GM20000 (cell line): Measurements from ENCODE around the gene ADAMTS7.
"Not testable (repeated sequence)": the region's sequence is repeated elsewhere in the genome, so short reads cannot be mapped to it uniquely, and the experiment has no call there.

Experiments
- DNase-seq: peaks from one replicate; pipeline ENCODE4 v3.0.0; 2012; ENCODE audit warnings: low spot score
- TF ChIP-seq, protein P1 (sequence below): IDR thresholded peaks from 2 replicates; pipeline ENCODE4 v1.5.1; 2012; ENCODE audit warnings: mild to moderate bottlenecking, control low read depth; ENCODE audit errors: extremely low read depth, missing control alignments

The ADAMTS7 gene

GRCh38 chr15:78797951-78798350 lies 13.3 kb downstream of the ADAMTS7 start:
- TF ChIP-seq, protein P1, sequence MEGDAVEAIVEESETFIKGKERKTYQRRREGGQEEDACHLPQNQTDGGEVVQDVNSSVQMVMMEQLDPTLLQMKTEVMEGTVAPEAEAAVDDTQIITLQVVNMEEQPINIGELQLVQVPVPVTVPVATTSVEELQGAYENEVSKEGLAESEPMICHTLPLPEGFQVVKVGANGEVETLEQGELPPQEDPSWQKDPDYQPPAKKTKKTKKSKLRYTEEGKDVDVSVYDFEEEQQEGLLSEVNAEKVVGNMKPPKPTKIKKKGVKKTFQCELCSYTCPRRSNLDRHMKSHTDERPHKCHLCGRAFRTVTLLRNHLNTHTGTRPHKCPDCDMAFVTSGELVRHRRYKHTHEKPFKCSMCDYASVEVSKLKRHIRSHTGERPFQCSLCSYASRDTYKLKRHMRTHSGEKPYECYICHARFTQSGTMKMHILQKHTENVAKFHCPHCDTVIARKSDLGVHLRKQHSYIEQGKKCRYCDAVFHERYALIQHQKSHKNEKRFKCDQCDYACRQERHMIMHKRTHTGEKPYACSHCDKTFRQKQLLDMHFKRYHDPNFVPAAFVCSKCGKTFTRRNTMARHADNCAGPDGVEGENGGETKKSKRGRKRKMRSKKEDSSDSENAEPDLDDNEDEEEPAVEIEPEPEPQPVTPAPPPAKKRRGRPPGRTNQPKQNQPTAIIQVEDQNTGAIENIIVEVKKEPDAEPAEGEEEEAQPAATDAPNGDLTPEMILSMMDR = no peak
- no peak for DNase-seq

DNA sequence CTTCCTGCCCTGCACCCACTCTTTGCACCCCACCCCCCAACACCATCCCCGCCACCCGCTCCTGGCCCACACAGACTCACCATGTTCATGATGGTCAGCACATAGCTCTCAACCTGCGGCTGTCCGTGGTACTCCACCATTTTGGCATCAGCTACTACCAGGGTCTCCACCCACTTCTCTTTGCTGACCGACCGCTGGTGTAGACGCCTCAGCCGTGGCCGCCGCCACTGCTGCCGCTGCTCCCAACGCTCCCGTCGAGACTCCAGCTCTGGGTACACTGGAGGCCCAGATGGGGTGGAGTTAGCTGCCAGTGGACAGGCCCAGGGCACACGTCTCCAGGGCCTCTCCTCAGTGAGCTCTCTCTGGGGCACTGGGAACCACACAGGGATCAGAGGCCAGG lies 14.8 kb downstream of the ADAMTS7 start:
- DNase-seq = no peak
- TF ChIP-seq, protein P1 = no peak

GRCh38 chr15:78795043-78795442 lies 16.2 kb downstream of the ADAMTS7 start:
- TF ChIP-seq, protein P1 = no peak
- no peak for DNase-seq

- DNase-seq = not testable (repeated sequence)
These were observed 16.8 kb downstream of the ADAMTS7 start for GRCh38 chr15:78794446-78794845.

- DNase-seq = no peak
- TF ChIP-seq, protein P1 = no peak
These were observed 19.9 kb downstream of the ADAMTS7 start for GRCh38 chr15:78791357-78791756.

DNA sequence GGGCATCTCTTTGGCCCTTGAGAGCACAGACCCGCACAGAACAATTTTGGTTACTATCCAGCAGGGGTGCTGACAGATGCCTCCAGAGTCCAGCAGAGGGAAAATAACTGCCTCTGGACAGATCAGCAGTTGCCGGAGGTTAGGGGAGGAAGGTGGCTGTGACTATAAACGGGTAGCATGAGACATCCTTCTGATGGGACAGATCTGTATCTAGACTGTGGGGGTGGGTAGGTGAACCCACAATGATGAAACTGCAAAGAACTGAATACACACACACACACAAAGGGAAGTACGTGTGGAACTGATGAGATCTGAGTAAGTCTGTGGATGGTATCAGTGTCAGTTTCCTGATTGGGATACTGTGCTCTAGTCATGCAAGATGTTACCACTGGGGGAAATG lies 21.2 kb downstream of the ADAMTS7 start:
- no peak for DNase-seq
- TF ChIP-seq, protein P1 = no peak

DNA sequence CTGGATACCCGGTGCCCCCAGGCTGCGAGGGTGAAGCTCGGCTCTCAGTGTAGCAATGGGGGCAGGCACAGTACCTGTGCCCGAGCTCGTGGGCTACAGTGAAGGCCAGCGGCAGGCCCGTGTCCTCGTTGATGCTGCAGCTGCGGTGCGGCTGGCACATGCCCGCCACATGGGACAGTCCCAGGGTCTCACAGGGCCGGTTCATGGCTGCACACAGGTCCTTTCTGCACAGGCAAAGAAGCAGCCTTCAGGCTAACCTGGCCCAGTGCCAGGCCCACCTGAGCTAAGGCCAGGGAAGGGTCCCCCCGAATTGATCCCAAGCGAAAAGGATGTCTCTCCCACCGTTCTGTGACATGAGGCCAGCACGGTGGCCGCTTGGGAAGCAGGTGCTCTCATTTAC lies 21.6 kb downstream of the ADAMTS7 start:
- DNase-seq = no peak
- TF ChIP-seq, protein P1 = no peak

DNA sequence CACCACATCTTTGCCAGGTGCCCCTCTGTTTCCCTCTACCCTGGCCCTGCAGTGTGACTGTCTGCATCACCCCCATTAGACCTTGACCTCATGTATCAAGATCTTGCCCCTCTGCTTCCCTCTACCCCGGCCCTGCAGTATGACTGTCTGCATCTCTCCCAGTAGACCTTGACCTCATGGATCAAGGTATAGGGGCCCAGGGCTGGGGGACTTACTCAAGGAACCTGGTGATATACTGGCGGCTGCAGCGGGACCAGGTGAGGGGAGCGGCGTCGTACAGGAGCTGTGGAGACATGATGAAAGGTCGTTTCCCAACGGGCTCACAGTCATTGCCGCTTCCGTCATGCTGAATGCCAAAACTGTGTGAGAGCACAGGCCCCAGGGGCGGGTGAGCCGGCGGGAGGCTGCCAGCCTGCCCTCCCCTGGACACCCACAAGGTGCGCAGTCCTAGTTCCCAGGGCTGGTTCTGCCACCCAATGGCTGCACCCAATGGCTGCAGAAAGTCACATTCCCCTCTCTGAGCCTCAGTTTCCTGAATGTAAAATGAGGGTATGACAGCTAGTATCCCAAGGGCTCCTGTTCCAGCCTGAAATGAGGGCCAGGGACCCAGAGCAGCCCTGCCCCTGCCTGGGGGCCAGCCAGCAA lies 23.1 kb downstream of the ADAMTS7 start:
- TF ChIP-seq, protein P1 = no peak
- DNase-seq = no peak

GRCh38 chr15:78782402-78782801 lies 28.9 kb downstream of the ADAMTS7 start:
- not testable (repeated sequence) for DNase-seq

DNA sequence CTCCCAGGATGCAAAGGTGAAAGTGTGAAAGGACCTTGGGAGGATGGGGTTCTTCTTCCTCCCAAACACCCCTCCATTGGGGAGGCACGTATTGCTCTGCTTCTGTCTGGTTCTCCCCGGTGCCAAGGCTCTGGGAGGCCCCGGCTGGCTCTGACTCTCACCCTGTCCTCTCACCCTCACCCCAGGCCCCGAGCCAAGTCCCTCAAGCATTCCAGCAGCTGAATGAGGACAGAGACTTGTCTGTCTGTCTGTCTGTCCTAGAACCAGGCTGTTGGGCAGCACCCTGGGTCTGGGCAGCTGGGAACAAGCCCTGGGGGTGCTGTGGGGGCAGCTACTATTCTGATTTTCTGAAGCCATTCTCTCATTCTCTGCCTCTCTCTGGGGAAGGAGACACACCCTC lies 29.9 kb downstream of the ADAMTS7 start:
- DNase-seq = not testable (repeated sequence)

DNA sequence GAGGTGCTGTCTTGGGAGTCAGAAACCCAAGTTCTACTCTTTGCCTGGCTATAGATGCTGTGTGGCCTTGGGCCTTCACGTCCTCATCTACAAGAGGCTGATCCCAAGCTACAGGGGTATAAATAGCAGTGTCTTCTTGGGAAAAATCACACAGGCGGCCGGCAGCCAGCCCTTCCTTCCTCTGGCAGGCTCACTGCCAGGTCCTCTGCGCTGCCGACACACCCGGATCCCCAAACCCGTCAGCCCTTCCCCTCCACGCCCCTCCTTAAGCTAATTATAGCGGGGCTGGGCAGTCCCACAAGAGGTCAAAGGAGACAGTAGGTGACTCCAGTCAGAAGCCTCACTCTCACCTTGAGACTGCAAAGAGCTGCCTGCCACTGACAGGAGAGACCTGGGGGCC lies 31.3 kb downstream of the ADAMTS7 start:
- not testable (repeated sequence) for DNase-seq

- DNase-seq = not testable (repeated sequence)
These were observed 32.0 kb downstream of the ADAMTS7 start for GRCh38 chr15:78779176-78779785.
